GM13976 (cell line): Measurements from ENCODE around the gene RIBC2.
"Not testable (repeated sequence)": the region's sequence is repeated elsewhere in the genome, so short reads cannot be mapped to it uniquely, and the experiment has no call there.

Source experiments
- DNase-seq: peaks from one replicate; pipeline ENCODE4 v3.0.0; 2012; ENCODE audit warnings: low spot score
- CTCF ChIP-seq: IDR thresholded peaks from 2 replicates; pipeline ENCODE4 v1.5.1; 2012; ENCODE audit warnings: borderline replicate concordance, mild to moderate bottlenecking; ENCODE audit not compliant: insufficient read depth; ENCODE audit errors: extremely low read depth, missing control alignments, control extremely low read depth
- in situ Hi-C: fragments of 300-500 bp; cut with MboI; formaldehyde crosslinking; loops from one replicate; pipeline ENCODE4 v1.12.0; 2022; ENCODE audit warnings: low sequenced_read_pairs, mixed read lengths, inconsistent platforms; ENCODE audit not compliant: unreplicated experiment

The RIBC2 gene

DNA sequence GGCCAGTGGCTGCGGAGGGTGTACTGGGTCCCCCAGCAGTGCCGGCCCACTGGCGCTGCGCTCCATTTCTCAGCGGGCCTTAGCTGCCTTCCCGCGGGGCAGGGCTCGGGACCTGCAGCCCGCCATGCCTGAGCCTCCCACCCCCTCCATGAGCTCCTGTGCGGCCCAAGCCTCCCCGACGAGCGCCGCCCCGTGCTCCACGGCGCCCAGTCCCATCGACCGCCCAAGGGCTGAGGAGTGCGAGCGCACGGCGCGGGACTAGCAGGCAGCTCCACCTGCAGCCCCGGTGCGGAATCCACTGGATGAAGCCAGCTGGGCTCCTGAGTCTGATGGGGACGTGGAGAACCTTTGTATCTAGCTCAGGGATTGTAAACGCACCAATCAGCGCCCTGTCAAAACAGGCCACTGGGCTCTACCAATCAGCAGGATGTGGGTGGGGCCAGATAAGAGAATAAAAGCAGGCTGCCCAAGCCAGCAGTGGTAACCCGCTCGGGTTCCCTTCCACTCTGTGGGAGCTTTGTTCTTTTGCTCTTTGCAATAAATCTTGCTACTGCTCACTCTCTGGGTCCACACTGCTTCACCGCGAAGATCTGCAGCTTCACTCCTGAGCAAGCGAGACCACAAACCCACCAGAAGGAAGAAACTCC lies 23.5 kb downstream of the RIBC2 start:
- in situ Hi-C loops, DNase-seq: not testable (repeated sequence)
- TF ChIP-seq CTCF = peak; percentile 42

GRCh38 chr22:45438336-45438735 lies 24.8 kb downstream of the RIBC2 start:
- in situ Hi-C loops = no loop called here
- no peak for DNase-seq
- TF ChIP-seq CTCF = no peak

DNA sequence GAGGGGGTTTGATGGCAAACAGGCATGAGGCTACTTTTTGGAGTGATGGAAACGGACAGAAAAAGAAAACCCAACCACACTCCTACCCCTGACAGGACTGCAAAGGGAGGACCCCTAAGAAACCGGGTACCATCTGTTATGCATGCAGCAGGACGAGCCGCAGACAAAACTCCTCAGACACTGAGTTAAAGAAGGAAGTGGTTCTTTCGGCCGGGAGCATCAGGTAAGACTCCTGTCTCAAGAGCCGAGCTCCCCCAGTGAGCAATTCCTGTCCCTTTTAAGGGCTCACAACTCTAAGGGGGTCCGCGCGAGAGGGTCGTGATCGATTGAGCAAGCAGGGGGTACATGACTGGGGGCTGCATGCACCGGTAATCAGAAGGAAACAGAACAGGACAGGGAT lies 27.2 kb downstream of the RIBC2 start:
- DNase-seq, in situ Hi-C loops: not testable (repeated sequence)

GRCh38 chr22:45441138-45441537 lies 27.6 kb downstream of the RIBC2 start:
- TF ChIP-seq CTCF = peak; percentile 60
- DNase-seq = peak; percentile 65
- in situ Hi-C loops = no loop called here

GRCh38 chr22:45442116-45442515 lies 28.6 kb downstream of the RIBC2 start:
- TF ChIP-seq CTCF = no peak
- in situ Hi-C loops = no loop called here

DNA sequence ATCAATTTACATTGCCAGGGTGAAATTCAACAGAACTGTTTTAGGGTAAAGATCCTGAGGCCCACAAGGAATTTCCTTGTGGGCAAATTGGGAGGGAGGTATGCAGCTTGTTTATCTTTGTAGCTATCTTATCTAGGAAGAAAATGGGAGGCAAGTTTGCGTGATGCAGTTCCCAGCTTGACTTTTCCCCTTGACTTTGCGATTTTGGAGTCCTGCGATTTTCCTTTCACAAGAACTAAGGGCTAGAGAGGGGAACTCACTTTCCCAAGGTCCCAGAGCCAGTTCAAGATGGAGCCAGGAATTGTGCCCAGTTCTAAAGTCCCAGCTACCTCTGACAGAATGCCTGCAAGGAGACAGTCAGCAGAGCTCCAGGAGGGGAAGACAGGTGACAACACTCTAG lies 30.7 kb downstream of the RIBC2 start:
- in situ Hi-C loops = no loop called here
- TF ChIP-seq CTCF = no peak
- no peak for DNase-seq

More at GRCh38 chr22:45442116-45442515, 28.6 kb downstream of the RIBC2 start:
- no peak for DNase-seq

DNA sequence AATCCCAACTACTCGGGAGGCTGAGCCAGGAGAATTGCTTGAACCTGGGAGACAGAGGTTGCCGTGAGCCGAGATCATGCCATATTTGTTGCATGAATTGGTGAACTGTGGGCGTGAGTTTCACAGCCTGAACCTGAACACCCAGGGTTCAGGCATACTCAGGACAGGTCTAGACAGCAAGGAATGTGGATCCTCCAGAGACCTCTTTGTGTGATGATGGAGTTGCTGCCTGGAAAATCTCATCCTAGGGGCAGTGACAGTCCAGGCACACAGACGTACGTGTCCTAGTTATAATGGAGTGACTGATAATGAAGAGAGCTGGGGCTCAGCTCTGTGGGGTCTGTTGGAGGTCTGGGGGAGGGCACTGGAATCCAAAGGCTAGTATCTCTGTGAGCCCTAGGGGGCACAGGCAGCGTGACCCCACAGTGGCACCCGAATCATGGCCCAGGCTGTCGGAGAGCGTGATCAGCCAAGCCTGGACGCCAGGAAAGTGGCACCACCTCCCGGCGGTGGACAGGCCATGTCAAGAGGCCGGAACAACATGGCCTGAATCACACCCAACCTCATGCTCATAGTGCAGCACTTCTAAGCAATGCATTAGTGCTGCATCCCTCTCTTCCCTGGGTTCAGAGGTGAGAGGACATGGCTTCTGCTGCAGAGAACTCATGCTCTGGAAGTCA lies 31.7 kb downstream of the RIBC2 start:
- no peak for DNase-seq
- in situ Hi-C loops = no loop called here
- TF ChIP-seq CTCF = no peak
